Measurements from ENCODE around the gene BCAP31.

BCAP31 gene

GRCh38 chrX:153650959-153651358, 73.2 kb downstream of the BCAP31 start:
- no peak for DNase-seq (ENCODE audit: low read depth, low spot score)

All from activated naive CD8-positive, alpha-beta T cell treated with anti-CD3 and anti-CD28 coated beads, Interleukin-2, amount 50 U/mL, for 16 hours (primary cell).